ES-I3 (cell line): Measurements from ENCODE around the gene IDH2.
"Not testable (repeated sequence)": the region's sequence is repeated elsewhere in the genome, so short reads cannot be mapped to it uniquely, and the experiment has no call there.

Experiments used
- H3K36me3 ChIP-seq: 2 replicates; pipeline ENCODE4 v1.6.1; 2013; ENCODE audit warnings: mild to moderate bottlenecking, low read length, control low read depth, moderate library complexity; ENCODE audit not compliant: insufficient read depth
- H3K4me1 ChIP-seq: 2 replicates; pipeline ENCODE4 v1.6.1; 2013; ENCODE audit warnings: mild to moderate bottlenecking, control low read depth, low read length; ENCODE audit not compliant: insufficient read depth
- H3K9ac ChIP-seq: 2 replicates; pipeline ENCODE4 v1.6.1; 2013; ENCODE audit warnings: low read depth, mild to moderate bottlenecking, low read length, moderate library complexity
- H3K9me3 ChIP-seq: 2 replicates; pipeline ENCODE4 v1.6.1; 2013; ENCODE audit warnings: mild to moderate bottlenecking, low read length, moderate library complexity; ENCODE audit not compliant: control insufficient read depth, insufficient read depth

Gene IDH2

GRCh38 chr15:90130291-90130690, 28.0 kb upstream of the IDH2 start:
- Histone ChIP-seq H3K9me3 (no peaks in the 10 kb centered on the region), H3K9ac (no peak overlapping the region), H3K4me1 (peaks cover 15% of the 10 kb centered on the region), H3K36me3 (no peaks in the 10 kb centered on the region)

GRCh38 chr15:90126596-90127435, 24.5 kb upstream of the IDH2 start:
- Histone ChIP-seq H3K9ac (no peak overlapping the region), H3K4me1 (peaks cover 15% of the 10 kb centered on the region), H3K9me3 (no peaks in the 10 kb centered on the region), H3K36me3 (no peaks in the 10 kb centered on the region)

GRCh38 chr15:90126022-90126421, 23.8 kb upstream of the IDH2 start:
- Histone ChIP-seq H3K4me1 (peaks cover 15% of the 10 kb centered on the region), H3K9ac (no peak overlapping the region), H3K36me3 (no peaks in the 10 kb centered on the region), H3K9me3 (no peaks in the 10 kb centered on the region)

- H3K9ac ChIP-seq, result no peak overlapping the region
- H3K9me3 ChIP-seq, result no peaks in the 10 kb centered on the region
- no peaks in the 10 kb centered on the region for H3K36me3 ChIP-seq
- peaks cover 15% of the 10 kb centered on the region for H3K4me1 ChIP-seq
Measured at GRCh38 chr15:90124507-90124906, 22.2 kb upstream of the IDH2 start.

GRCh38 chr15:90121086-90121485, 18.8 kb upstream of the IDH2 start:
- Histone ChIP-seq H3K9me3 (no peaks in the 10 kb centered on the region), H3K36me3 (no peaks in the 10 kb centered on the region), H3K4me1 (peaks cover 4% of the 10 kb centered on the region; the same call in 1 of the 2 replicates), H3K9ac (no peak overlapping the region)

- H3K4me1 ChIP-seq, result no peaks in the 10 kb centered on the region
- H3K36me3 ChIP-seq, result no peaks in the 10 kb centered on the region
- H3K9me3 ChIP-seq, result peaks cover 7% of the 10 kb centered on the region
- no peak overlapping the region for H3K9ac ChIP-seq
Measured at GRCh38 chr15:90119367-90119766, 17.1 kb upstream of the IDH2 start.

GRCh38 chr15:90115783-90116182, 13.5 kb upstream of the IDH2 start:
- Histone ChIP-seq H3K36me3 (no peaks in the 10 kb centered on the region), H3K9ac (no peak overlapping the region), H3K4me1 (no peaks in the 10 kb centered on the region), H3K9me3 (peaks cover 13% of the 10 kb centered on the region)

- Histone ChIP-seq H3K9ac (no peak overlapping the region), H3K36me3 (no peaks in the 10 kb centered on the region), H3K4me1 (no peaks in the 10 kb centered on the region), H3K9me3 (peaks cover 13% of the 10 kb centered on the region)
Measured at GRCh38 chr15:90114451-90114901, 12.2 kb upstream of the IDH2 start.

GRCh38 chr15:90113166-90113565, 10.9 kb upstream of the IDH2 start:
- Histone ChIP-seq H3K9ac (no peak overlapping the region), H3K36me3 (no peaks in the 10 kb centered on the region), H3K4me1 (no peaks in the 10 kb centered on the region), H3K9me3 (peaks cover 13% of the 10 kb centered on the region)

GRCh38 chr15:90109163-90109751, 7.0 kb upstream of the IDH2 start:
- not testable (repeated sequence) for H3K9ac ChIP-seq, H3K9me3 ChIP-seq, H3K4me1 ChIP-seq, H3K36me3 ChIP-seq

GRCh38 chr15:90108038-90108437, 5.8 kb upstream of the IDH2 start:
- H3K4me1 ChIP-seq, H3K9me3 ChIP-seq, H3K9ac ChIP-seq, H3K36me3 ChIP-seq: not testable (repeated sequence)

GRCh38 chr15:90106522-90107117, 4.4 kb upstream of the IDH2 start:
- Histone ChIP-seq H3K9ac (no peak overlapping the region), H3K36me3 (no peaks in the 10 kb centered on the region), H3K9me3 (no peaks in the 10 kb centered on the region), H3K4me1 (peaks cover 9% of the 10 kb centered on the region; the same call in 1 of the 2 replicates)

- Histone ChIP-seq H3K9me3 (no peaks in the 10 kb centered on the region), H3K4me1 (peaks cover 13% of the 10 kb centered on the region; the same call in 1 of the 2 replicates), H3K36me3 (no peaks in the 10 kb centered on the region), H3K9ac (no peak overlapping the region)
Measured at GRCh38 chr15:90105521-90105920, 3.3 kb upstream of the IDH2 start.

GRCh38 chr15:90104551-90104950, 2.3 kb upstream of the IDH2 start:
- H3K4me1 ChIP-seq, result peaks cover 16% of the 10 kb centered on the region; the same call in 1 of the 2 replicates
- no peaks in the 10 kb centered on the region for H3K36me3 ChIP-seq
- no peaks in the 10 kb centered on the region for H3K9me3 ChIP-seq
- no peak overlapping the region for H3K9ac ChIP-seq
